K562 (cell line): ENCODE data around the gene EZH1. TPM values are rescaled to one million over a fixed set of nuclear protein-coding genes. Genes with fewer than 3 reads are reported as not detected.
A peak's percentile ranks its signal among the peaks of the same experiment; 100 is the strongest.

Experiments
- ADNP ChIP-seq: fragments of 200-800 bp; sonication (Bioruptor generic); IDR thresholded peaks from 2 replicates; pipeline ENCODE4 v1.6.1; 2016; ENCODE audit warnings: missing genetic modification characterization, missing compliant biosample characterization
- BCOR ChIP-seq: fragments of 450-650 bp; IDR thresholded peaks from 2 replicates; pipeline ENCODE4 v1.6.1; 2016
- CBFA2T3 ChIP-seq: fragments of 450-650 bp; IDR thresholded peaks from 2 replicates; pipeline ENCODE4 v1.6.1; 2017
- CCAR2 ChIP-seq: fragments of 200-400 bp; formaldehyde crosslinking; IDR thresholded peaks from 2 replicates; pipeline ENCODE4 v1.6.1; 2017; ENCODE audit warnings: mild to moderate bottlenecking, low read depth, low read length
- CREB5 ChIP-seq: fragments of 250-450 bp; sonication (Bioruptor Pico); IDR thresholded peaks from 2 replicates; pipeline ENCODE4 v1.5.0; 2020; ENCODE audit warnings: mild to moderate bottlenecking
- EP300 ChIP-seq: IDR thresholded peaks from 2 replicates; pipeline ENCODE4 v1.6.1; 2012; ENCODE audit warnings: low read length, improper control_type of control experiment
- EWSR1 ChIP-seq: fragments of 450-650 bp; IDR thresholded peaks from 2 replicates; pipeline ENCODE4 v1.6.1; 2018; ENCODE audit warnings: borderline replicate concordance, mild to moderate bottlenecking, low read depth, moderate library complexity; ENCODE audit not compliant: partially characterized antibody
- HCFC1 ChIP-seq: IDR thresholded peaks from 2 replicates; pipeline ENCODE4 v1.6.1; 2012; ENCODE audit warnings: low read depth, low read length, improper control_type of control experiment
- HSF4 ChIP-seq: fragments of 250-450 bp; sonication (Bioruptor Pico); IDR thresholded peaks from 2 replicates; pipeline ENCODE4 v2.1.2; 2022; ENCODE audit warnings: mild to moderate bottlenecking, moderate library complexity, borderline replicate concordance
- IRF2 ChIP-seq: sonication (generic); formaldehyde crosslinking; IDR thresholded peaks from 2 replicates; pipeline ENCODE4 v1.8.1; 2022; ENCODE audit warnings: mild to moderate bottlenecking, missing genetic modification reagents
- KDM4B ChIP-seq, 2 experiments: fragments of 450-650 bp in 1 of 2; sonication (generic) in 1 of 2; IDR thresholded peaks; 2 replicates each; pipeline ENCODE4 v1.6.1; 2016 to 2017; ENCODE audit warnings: borderline replicate concordance in 2 of 2, antibody characterized with exemption in 1 of 2, low read depth in 1 of 2, mild to moderate bottlenecking in 1 of 2
- KLF1 ChIP-seq: fragments of 450-650 bp; IDR thresholded peaks from 2 replicates; pipeline ENCODE4 v1.6.1; 2016; ENCODE audit warnings: missing genetic modification characterization, missing compliant biosample characterization
- MTA2 ChIP-seq: fragments of 450-650 bp; IDR thresholded peaks from 2 replicates; pipeline ENCODE4 v1.6.1; 2016; ENCODE audit warnings: low read depth
- MTA3 ChIP-seq: fragments of 450-650 bp; formaldehyde crosslinking; IDR thresholded peaks from 2 replicates; pipeline ENCODE4 v1.6.1; 2017; ENCODE audit warnings: mild to moderate bottlenecking, borderline replicate concordance
- MTF1 ChIP-seq: fragments of 250-450 bp; sonication (Bioruptor Pico); IDR thresholded peaks from 2 replicates; pipeline ENCODE4 v1.9.0; 2021; ENCODE audit warnings: moderate library complexity, mild to moderate bottlenecking, inconsistent platforms, borderline replicate concordance
- NR2C1 ChIP-seq, 2 experiments: fragments of 450-650 bp; IDR thresholded peaks; 2 replicates each; pipeline ENCODE4 v1.6.1; 2017; ENCODE audit warnings: mild to moderate bottlenecking in 2 of 2, antibody characterized with exemption in 1 of 2, inconsistent platforms in 1 of 2, missing compliant biosample characterization in 1 of 2, missing genetic modification characterization in 1 of 2
- NR2F6 ChIP-seq: fragments of 450-650 bp; formaldehyde crosslinking; IDR thresholded peaks from 2 replicates; pipeline ENCODE4 v1.4.0; 2020; ENCODE audit warnings: mild to moderate bottlenecking
- RHOXF2B ChIP-seq: fragments of 250-450 bp; sonication (Bioruptor Pico); conservative IDR thresholded peaks from 2 replicates; pipeline ENCODE4 v1.5.1; 2021
- SMAD3 ChIP-seq: fragments of 450-650 bp; formaldehyde crosslinking; conservative IDR thresholded peaks from 2 replicates; pipeline ENCODE4 v1.4.0; 2020; ENCODE audit warnings: mild to moderate bottlenecking
- SMARCA5 ChIP-seq: fragments of 450-650 bp; IDR thresholded peaks from 2 replicates; pipeline ENCODE4 v1.6.1; 2016
- TAF1 ChIP-seq: IDR thresholded peaks from 2 replicates; pipeline ENCODE4 v1.6.1; 2011; ENCODE audit warnings: mild to moderate bottlenecking, low read length, moderate library complexity; ENCODE audit not compliant: insufficient read depth, control insufficient read depth, severe bottlenecking; ENCODE audit errors: extremely low read depth
- TBP ChIP-seq: optimal IDR thresholded peaks from 2 replicates; pipeline ENCODE3; 2011; ENCODE audit warnings: low read depth, low read length, improper control_type of control experiment
- ZNF174 ChIP-seq: fragments of 250-450 bp; sonication (Bioruptor Pico); IDR thresholded peaks from 2 replicates; pipeline ENCODE4 v1.4.0; 2020; ENCODE audit warnings: mild to moderate bottlenecking
- ZNF280B ChIP-seq: fragments of 250-450 bp; sonication (Bioruptor Pico); IDR thresholded peaks from 2 replicates; pipeline ENCODE4 v1.5.1; 2021; ENCODE audit warnings: mild to moderate bottlenecking
- ZNF583 ChIP-seq: fragments of 250-450 bp; sonication (Bioruptor Pico); IDR thresholded peaks from 2 replicates; pipeline ENCODE4 v1.4.0; 2020
- ZNF785 ChIP-seq: fragments of 250-450 bp; sonication (Bioruptor Pico); IDR thresholded peaks from 2 replicates; pipeline ENCODE4 v1.4.0; 2020; ENCODE audit warnings: mild to moderate bottlenecking
- polyA plus RNA-seq, 8 experiments: library from polyadenylated mRNA; depleted of rRNA in 4 of 8; stranded (reverse) in 5 of 8; unstranded in 3 of 8; fragments of >200 nt; fragmentation: Nextera tagmentation in 2 of 8; fragmentation: Illumina TruSeq in 1 of 8; extraction: Ambion mirVana in 2 of 8; extraction: Trizol in 1 of 8; gene quantifications; 2 replicates each; pipeline versions ENCODE4 v1.2.1 to v1.2.3, GENCODE V29; 2011 to 2014; ENCODE audit warnings: inconsistent platforms in 1 of 8, missing spikeins in 1 of 8
- total RNA-seq, 7 experiments: library from RNA; depleted of rRNA in 6 of 7; stranded (reverse); fragments of >200 nt in 6 of 7; fragmentation: Illumina TruSeq in 2 of 7; extraction: Trizol in 2 of 7; gene quantifications; 2 replicates each; pipeline versions ENCODE4 v1.2.1 to v1.2.3, GENCODE V29; 2011 to 2021; ENCODE audit warnings: low replicate concordance in 1 of 7
- TF ChIP-seq, protein P1 (sequence below): fragments of 450-650 bp; IDR thresholded peaks from 2 replicates; pipeline ENCODE4 v1.6.1; 2014; ENCODE audit warnings: low read depth, mild to moderate bottlenecking, moderate library complexity, borderline replicate concordance

EZH1 gene
- total and polyA plus RNA-seq, 9 of the 15 experiments (the other 6 are each of a cell fraction or from before 2014, with no cell fraction given) = 8.6 to 40.8 (median 22.9) TPM

DNA sequence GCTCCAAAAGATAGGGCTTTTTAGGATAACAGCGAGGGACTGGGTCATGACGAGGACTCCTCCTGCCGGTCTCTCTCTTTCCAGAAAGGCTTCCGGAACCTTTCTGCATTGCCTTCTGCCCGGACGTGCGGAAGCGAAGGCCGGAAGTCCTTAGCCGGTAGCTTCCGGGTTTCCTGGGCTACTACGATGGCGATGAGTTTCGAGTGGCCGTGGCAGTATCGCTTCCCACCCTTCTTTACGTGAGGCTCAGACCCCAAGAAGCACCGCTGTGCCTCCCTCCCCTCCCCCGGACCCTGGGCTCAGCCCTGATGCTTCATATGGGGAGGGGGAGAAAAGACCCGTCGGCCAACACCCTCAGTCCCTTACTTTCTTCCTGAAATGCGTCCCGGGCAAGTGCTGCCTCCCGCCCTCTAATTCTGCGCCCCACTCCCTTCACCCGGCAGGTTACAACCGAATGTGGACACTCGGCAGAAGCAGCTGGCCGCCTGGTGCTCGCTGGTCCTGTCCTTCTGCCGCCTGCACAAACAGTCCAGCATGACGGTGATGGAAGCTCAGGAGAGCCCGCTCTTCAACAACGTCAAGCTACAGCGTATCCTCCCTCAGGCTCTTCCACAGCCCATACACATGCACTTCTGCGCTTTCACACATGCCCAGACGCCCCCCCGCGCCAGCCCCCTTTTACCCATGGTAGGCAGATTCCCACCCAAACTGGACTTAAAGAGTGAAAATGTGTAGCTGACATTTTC is 28.6 kb upstream of the EZH1 start, which contains the start of gene VPS25 (continued):
- TF ChIP-seq TBP (peak; percentile 92), KDM4B (IDR thresholded peaks at IDR 0.05; ENCODE audit: borderline replicate concordance in 2 of 2, low read depth in 1 of 2) (peak in 1 of 2 experiments; percentile 93; a peak in 2 of 4 replicates), SMARCA5 (no peak), RHOXF2B (no peak), ZNF280B (CRISPR knock-in tag) (no peak), TAF1 (peak; percentile 100), CCAR2 (no peak), BCOR (no peak), ZNF785 (CRISPR knock-in tag) (no peak), NR2C1 (IDR thresholded peaks at IDR 0.05) (peak; percentile 80), NR2C1 (tag; IDR thresholded peaks at IDR 0.05) (peak; percentile 88), EP300 (peak; percentile 22; the same call in 1 of the 2 replicates), CREB5 (CRISPR knock-in tag) (no peak), MTF1 (CRISPR knock-in tag) (no peak), EWSR1 (no peak), ZNF583 (peak; percentile 70), ADNP (tag) (no peak), SMAD3 (CRISPR knock-in tag) (peak; percentile 57; the same call in 1 of the 2 replicates), KLF1 (tag) (0 out of 2 replicates have a peak, but pooled peaks have one; percentile 29), NR2F6 (no peak), ZNF174 (CRISPR knock-in tag) (0 out of 2 replicates have a peak, but pooled peaks have one; percentile 74), MTA2 (0 out of 2 replicates have a peak, but pooled peaks have one; percentile 5), HCFC1 (peak; percentile 85), HSF4 (no peak), MTA3 (peak; percentile 91), CBFA2T3 (peak; percentile 38), IRF2 (no peak)
- TF ChIP-seq, protein P1, sequence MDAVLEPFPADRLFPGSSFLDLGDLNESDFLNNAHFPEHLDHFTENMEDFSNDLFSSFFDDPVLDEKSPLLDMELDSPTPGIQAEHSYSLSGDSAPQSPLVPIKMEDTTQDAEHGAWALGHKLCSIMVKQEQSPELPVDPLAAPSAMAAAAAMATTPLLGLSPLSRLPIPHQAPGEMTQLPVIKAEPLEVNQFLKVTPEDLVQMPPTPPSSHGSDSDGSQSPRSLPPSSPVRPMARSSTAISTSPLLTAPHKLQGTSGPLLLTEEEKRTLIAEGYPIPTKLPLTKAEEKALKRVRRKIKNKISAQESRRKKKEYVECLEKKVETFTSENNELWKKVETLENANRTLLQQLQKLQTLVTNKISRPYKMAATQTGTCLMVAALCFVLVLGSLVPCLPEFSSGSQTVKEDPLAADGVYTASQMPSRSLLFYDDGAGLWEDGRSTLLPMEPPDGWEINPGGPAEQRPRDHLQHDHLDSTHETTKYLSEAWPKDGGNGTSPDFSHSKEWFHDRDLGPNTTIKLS = peak; percentile 60
